Spinal cord (tissue), 10 donors: ENCODE results near the gene MRPS9. TPM values are rescaled to one million over a fixed set of nuclear protein-coding genes. Genes with fewer than 3 reads are reported as not detected.

ENCODE experiments used
- DNase-seq, 6 donors: peaks; one replicate each; pipeline versions ENCODE4 v3.0.0 to v3.0.0-alpha.2; 2013 to 2015; ENCODE audit warnings: low spot score in 6 of 6, low read depth in 4 of 6
- H3K27ac ChIP-seq: one replicate; pipeline ENCODE4 v1.5.1; 2013; ENCODE audit warnings: low read depth, low read length, control low read depth
- H3K27me3 ChIP-seq: one replicate; pipeline ENCODE4 v1.6.1; 2013; ENCODE audit warnings: low read length; ENCODE audit not compliant: control insufficient read depth, insufficient read depth
- H3K36me3 ChIP-seq: one replicate; pipeline ENCODE4 v1.6.1; 2013; ENCODE audit warnings: low read length; ENCODE audit not compliant: control insufficient read depth, insufficient read depth
- H3K4me1 ChIP-seq: one replicate; pipeline ENCODE4 v1.6.1; 2013; ENCODE audit warnings: low read length; ENCODE audit not compliant: control insufficient read depth, insufficient read depth
- H3K4me3 ChIP-seq: one replicate; pipeline ENCODE4 v1.5.1; 2013; ENCODE audit warnings: low read depth, low read length, control low read depth
- H3K9me3 ChIP-seq: one replicate; pipeline ENCODE4 v1.6.1; 2013; ENCODE audit warnings: low read length; ENCODE audit not compliant: control insufficient read depth, insufficient read depth
- WGBS: methylation state at CpG from one replicate; pipeline ENCODE4 v1.1.5; 2013; ENCODE audit warnings: missing lambda C conversion rate; ENCODE audit not compliant: insufficient coverage; 5-methylcytosine and 5-hydroxymethylcytosine counted together
- polyA plus RNA-seq, 2 donors: library from polyadenylated mRNA; unstranded; fragments of 120-200 nt; gene quantifications; one replicate each; pipeline ENCODE4 v1.2.1, GENCODE V29; 2013; ENCODE audit not compliant: insufficient read length in 2 of 2
- total RNA-seq, 2 donors: library from RNA; depleted of rRNA in 1 of 2; stranded (reverse); fragments of 120-200 nt in 1 of 2; fragments of >200 nt in 1 of 2; gene quantifications; one replicate each; pipeline versions ENCODE4 v1.2.3 to v1.2.4, GENCODE V29; 2013 to 2014
- donor health status: healthy.

Gene MRPS9
- total and polyA plus RNA-seq, 4 donors: 22.5 to 35.7 (median 34.1) TPM

- DNase-seq: no peak
- Histone ChIP-seq H3K27me3 (no peaks in the 10 kb centered on the region), H3K9me3 (no peaks in the 10 kb centered on the region), H3K4me3 (no peak overlapping the region), H3K36me3 (no peaks in the 10 kb centered on the region), H3K4me1 (no peaks in the 10 kb centered on the region), H3K27ac (no peak overlapping the region)
- no CpG with 5 or more reads among the region's 2 CpGs for WGBS
These were observed 17.7 kb downstream of the MRPS9 start for GRCh38 chr2:105055613-105056012.

GRCh38 chr2:105056245-105056644 lies 18.4 kb downstream of the MRPS9 start:
- no peak overlapping the region for H3K4me3 ChIP-seq
- 80% methylated on average over 1 of the region's 3 CpGs for WGBS

GRCh38 chr2:105057005-105057404 lies 19.1 kb downstream of the MRPS9 start:
- no peaks in the 10 kb centered on the region for H3K27me3 ChIP-seq
- no peaks in the 10 kb centered on the region for H3K36me3 ChIP-seq
- no peaks in the 10 kb centered on the region for H3K4me1 ChIP-seq
- H3K27ac ChIP-seq: no peak overlapping the region
- H3K4me3 ChIP-seq: no peak overlapping the region
- no peak for DNase-seq
- H3K9me3 ChIP-seq: no peaks in the 10 kb centered on the region
- no CpG with 5 or more reads among the region's 1 CpG for WGBS

More at GRCh38 chr2:105056245-105056644, 18.4 kb downstream of the MRPS9 start:
- H3K27me3 ChIP-seq: no peaks in the 10 kb centered on the region
- H3K4me1 ChIP-seq: no peaks in the 10 kb centered on the region
- H3K27ac ChIP-seq: no peak overlapping the region
- no peaks in the 10 kb centered on the region for H3K9me3 ChIP-seq
- no peaks in the 10 kb centered on the region for H3K36me3 ChIP-seq
- DNase-seq: no peak

- no peak for DNase-seq
- Histone ChIP-seq H3K4me3 (no peak overlapping the region), H3K27ac (no peak overlapping the region), H3K4me1 (no peaks in the 10 kb centered on the region), H3K9me3 (no peaks in the 10 kb centered on the region), H3K27me3 (no peaks in the 10 kb centered on the region), H3K36me3 (no peaks in the 10 kb centered on the region)
- WGBS: 100% methylated on average over 1 of the region's 3 CpGs
These were observed 23.7 kb downstream of the MRPS9 start for GRCh38 chr2:105061560-105061959.

GRCh38 chr2:105062158-105062557 lies 24.3 kb downstream of the MRPS9 start:
- DNase-seq: no peak
- WGBS: 60% methylated on average over 1 of the region's 5 CpGs
- H3K4me1 ChIP-seq: no peaks in the 10 kb centered on the region

GRCh38 chr2:105068387-105068786 lies 30.5 kb downstream of the MRPS9 start:
- Histone ChIP-seq H3K36me3 (no peaks in the 10 kb centered on the region), H3K27ac (no peak overlapping the region), H3K4me3 (no peak overlapping the region), H3K9me3 (no peaks in the 10 kb centered on the region), H3K27me3 (no peaks in the 10 kb centered on the region), H3K4me1 (no peaks in the 10 kb centered on the region)
- no peak for DNase-seq
- no CpG with 5 or more reads among the region's 1 CpG for WGBS

More at GRCh38 chr2:105062158-105062557, 24.3 kb downstream of the MRPS9 start:
- no peak overlapping the region for H3K4me3 ChIP-seq
- no peaks in the 10 kb centered on the region for H3K9me3 ChIP-seq
- H3K27ac ChIP-seq: no peak overlapping the region
- H3K36me3 ChIP-seq: no peaks in the 10 kb centered on the region
- H3K27me3 ChIP-seq: no peaks in the 10 kb centered on the region

- no CpG with 5 or more reads among the region's 5 CpGs for WGBS
- no peaks in the 10 kb centered on the region for H3K27me3 ChIP-seq
- no peaks in the 10 kb centered on the region for H3K4me1 ChIP-seq
- no peaks in the 10 kb centered on the region for H3K36me3 ChIP-seq
- H3K9me3 ChIP-seq: no peaks in the 10 kb centered on the region
- no peak overlapping the region for H3K27ac ChIP-seq
- no peak overlapping the region for H3K4me3 ChIP-seq
- DNase-seq: no peak
These were observed 31.0 kb downstream of the MRPS9 start for GRCh38 chr2:105068875-105069274.

GRCh38 chr2:105070010-105070865 lies 32.4 kb downstream of the MRPS9 start:
- Histone ChIP-seq H3K27me3 (no peaks in the 10 kb centered on the region), H3K27ac (no peak overlapping the region), H3K4me3 (no peak overlapping the region), H3K36me3 (no peaks in the 10 kb centered on the region), H3K9me3 (no peaks in the 10 kb centered on the region), H3K4me1 (no peaks in the 10 kb centered on the region)
- 86% methylated on average over 4 of the region's 7 CpGs for WGBS
- DNase-seq: no peak

- no peaks in the 10 kb centered on the region for H3K4me1 ChIP-seq
- no peaks in the 10 kb centered on the region for H3K36me3 ChIP-seq
- WGBS: 100% methylated on average over 1 of the region's 4 CpGs
- no peak overlapping the region for H3K4me3 ChIP-seq
- no peak for DNase-seq
- no peaks in the 10 kb centered on the region for H3K9me3 ChIP-seq
- no peaks in the 10 kb centered on the region for H3K27me3 ChIP-seq
- no peak overlapping the region for H3K27ac ChIP-seq
These were observed 33.5 kb downstream of the MRPS9 start for GRCh38 chr2:105071379-105071778.

GRCh38 chr2:105072039-105072438 lies 34.2 kb downstream of the MRPS9 start:
- H3K27me3 ChIP-seq: no peaks in the 10 kb centered on the region
- no peaks in the 10 kb centered on the region for H3K36me3 ChIP-seq
- WGBS: 100% methylated on average over 2 of the region's 2 CpGs
- no peak overlapping the region for H3K4me3 ChIP-seq
- H3K27ac ChIP-seq: no peak overlapping the region
- no peaks in the 10 kb centered on the region for H3K9me3 ChIP-seq
- no peak for DNase-seq
- no peaks in the 10 kb centered on the region for H3K4me1 ChIP-seq
